ENCODE measurements around the gene FLCN. TPM values are rescaled to one million over a fixed set of nuclear protein-coding genes. Genes with fewer than 3 reads are reported as not detected.

Gene FLCN, protein sequence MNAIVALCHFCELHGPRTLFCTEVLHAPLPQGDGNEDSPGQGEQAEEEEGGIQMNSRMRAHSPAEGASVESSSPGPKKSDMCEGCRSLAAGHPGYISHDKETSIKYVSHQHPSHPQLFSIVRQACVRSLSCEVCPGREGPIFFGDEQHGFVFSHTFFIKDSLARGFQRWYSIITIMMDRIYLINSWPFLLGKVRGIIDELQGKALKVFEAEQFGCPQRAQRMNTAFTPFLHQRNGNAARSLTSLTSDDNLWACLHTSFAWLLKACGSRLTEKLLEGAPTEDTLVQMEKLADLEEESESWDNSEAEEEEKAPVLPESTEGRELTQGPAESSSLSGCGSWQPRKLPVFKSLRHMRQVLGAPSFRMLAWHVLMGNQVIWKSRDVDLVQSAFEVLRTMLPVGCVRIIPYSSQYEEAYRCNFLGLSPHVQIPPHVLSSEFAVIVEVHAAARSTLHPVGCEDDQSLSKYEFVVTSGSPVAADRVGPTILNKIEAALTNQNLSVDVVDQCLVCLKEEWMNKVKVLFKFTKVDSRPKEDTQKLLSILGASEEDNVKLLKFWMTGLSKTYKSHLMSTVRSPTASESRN
- total RNA-seq = 42.1 and 46.1 TPM in 2 replicates

DNA sequence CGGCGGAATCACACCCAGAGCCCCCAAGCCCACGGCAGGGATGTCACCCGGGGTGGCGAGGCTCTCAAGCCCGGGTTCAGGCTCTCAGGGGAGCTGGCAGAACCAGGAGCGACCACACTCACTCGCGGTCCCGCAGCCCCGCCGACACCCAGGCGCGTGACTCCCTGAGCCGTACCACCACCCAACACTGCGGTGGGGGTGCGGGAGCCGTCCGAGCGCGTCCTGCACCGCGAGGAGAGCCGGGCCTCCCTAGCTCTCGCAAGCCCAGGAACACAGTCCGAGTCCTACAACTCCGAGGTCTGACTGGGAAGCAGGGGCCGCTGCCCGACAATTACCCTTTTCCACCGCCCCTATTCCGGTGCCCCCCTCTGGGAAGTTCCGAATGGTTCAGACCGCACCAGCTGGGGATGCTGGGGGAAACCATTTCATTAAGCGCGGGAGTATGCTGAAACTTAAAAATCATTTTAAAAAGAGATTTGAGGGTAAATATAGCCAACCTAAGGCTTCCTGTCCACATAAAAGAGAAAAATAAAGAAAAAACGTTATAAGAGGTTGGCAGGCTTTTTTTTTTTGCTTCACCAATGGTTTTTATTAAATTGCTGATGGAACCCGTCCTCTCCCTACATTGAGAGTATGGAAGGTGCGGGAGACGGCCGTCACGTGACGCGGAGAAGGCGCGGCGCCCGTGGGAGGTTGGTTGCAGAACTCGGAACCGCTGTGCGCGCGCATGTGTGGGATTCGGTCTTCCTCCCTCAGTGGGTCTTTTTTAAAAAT, at the start of gene FLCN:
Gene FLCN, minus strand, starts transcription at position 143 of the 774 bp plus-strand sequence. CDS start 9,031 bp downstream, outside the sequence.

DNA sequence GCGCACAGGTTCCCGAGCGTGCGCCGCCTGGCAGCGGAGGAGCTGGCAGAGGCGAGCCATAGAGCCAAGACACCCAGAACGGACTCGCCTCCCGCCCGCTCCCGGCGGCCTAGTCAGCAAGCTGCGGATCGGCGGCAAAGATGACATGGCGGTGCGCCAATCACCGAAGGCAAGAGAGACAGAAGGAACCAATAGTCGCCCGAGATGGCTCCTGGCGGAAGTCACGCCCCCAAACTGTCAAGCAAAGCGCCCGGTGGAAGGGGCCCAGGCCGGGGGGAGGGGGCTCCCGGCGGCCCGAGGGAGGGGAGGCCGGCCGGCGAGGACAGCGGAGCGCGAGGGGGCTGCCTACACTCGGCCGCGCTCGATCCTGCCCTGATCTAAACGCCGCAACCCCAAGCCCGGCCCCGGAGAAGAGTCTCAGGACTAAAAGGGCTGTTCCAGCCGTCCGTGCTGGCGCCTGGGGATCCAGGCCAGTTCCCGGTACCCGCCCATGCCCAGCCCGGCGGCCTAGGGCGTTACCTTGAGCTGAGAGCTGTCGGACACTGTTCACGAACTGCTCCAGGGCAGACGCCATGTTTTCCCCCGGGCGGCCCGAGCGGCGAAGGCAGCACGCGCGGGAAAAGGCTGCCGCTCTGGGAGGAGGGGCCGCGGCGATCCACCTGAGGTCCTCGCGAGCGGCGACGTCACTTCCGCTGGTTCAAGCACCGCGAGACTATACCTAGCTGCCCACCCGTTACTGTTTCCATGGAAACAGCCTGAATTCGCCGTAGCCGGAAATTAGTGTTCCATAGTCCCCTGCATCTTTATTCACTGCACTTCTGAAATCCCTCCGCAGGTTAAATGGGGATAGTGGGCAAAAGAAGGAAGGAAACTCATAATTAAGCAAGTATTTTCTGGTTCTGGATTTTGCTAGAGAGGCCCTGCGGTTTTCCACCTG, 43.9 kb upstream of the FLCN start, which contains the start of gene COPS3:
Gene COPS3, minus strand, starts transcription at position 634 of the 937 bp plus-strand sequence. Its CDS starts 60 bp downstream, at position 574.

DNA sequence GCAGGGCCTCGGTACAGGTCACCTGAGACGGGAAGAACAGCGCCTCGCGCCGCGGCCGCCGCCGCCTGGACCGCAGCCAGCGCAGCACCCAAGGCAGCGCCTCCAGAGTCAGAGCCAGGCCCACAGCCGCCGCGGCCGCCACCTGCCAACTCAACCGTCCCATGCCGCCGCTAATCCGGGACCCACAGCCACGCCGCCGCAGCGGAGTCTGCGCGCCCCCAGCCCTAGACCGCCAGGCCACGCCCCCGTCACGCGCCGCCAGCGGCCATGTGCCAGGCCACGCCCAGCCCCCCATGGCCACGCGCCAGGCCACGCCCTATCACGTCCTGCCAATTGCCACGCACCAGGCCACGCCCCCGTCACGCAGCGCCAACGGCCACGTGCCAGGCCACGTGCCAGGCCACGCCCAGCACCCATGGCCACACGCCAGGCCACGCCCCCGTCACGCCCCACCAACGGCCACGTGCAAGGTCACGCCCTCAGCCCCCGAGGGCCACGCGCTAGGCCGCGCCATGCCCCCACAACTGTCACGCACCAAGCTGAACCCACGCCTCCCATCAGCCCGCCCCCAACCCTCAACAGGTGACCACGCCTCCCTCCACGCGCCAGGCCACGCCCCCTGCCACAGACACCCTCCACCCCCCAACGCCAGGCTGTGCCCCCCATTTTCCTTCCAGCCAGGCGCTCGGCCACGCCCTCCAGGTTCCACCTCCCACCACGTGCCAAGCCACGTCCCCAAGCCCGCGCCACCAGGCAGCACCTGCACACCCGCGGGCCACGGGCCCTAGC, 30.6 kb downstream of the FLCN start, which contains the start of gene PLD6:
Gene PLD6, minus strand, starts transcription at position 210 of the 789 bp plus-strand sequence. Its CDS starts 47 bp downstream, at position 163.

Small RNA genes lying within 50 kb of the gene (small RNA-seq; reads per million reads assigned to genes)
- not detected for gene RNU6-767P

Other genes starting within 250 kb of the FLCN start
- gene MPRIP, start 194.7 kb downstream of the FLCN start, total RNA-seq = 147 and 154 TPM in 2 replicates
- gene PLD6, start 30.8 kb downstream of the FLCN start, total RNA-seq = 2.1 and 2.4 TPM in 2 replicates
- gene COPS3, start 44.1 kb upstream of the FLCN start, total RNA-seq = 106 and 126 TPM in 2 replicates
- gene NT5M, start 66.2 kb upstream of the FLCN start, total RNA-seq = 0.53 and 0.93 TPM in 2 replicates
- 11.8 and 12.3 TPM in 2 replicates for gene MED9, start 239.8 kb upstream of the FLCN start, total RNA-seq